ENCODE measurements around the gene GPR17.

Gene GPR17

GRCh38 chr2:127654838-127655175, 8.9 kb downstream of the GPR17 start:
- no peak for DNase-seq (ENCODE audit: low read depth)

- DNase-seq (ENCODE audit: low read depth): no peak
These were observed 9.5 kb downstream of the GPR17 start for GRCh38 chr2:127655209-127656073.

- no peak for DNase-seq (ENCODE audit: low read depth)
These were observed 10.7 kb downstream of the GPR17 start for GRCh38 chr2:127656569-127657231.

- DNase-seq (ENCODE audit: low read depth): no peak
These were observed 11.3 kb downstream of the GPR17 start for GRCh38 chr2:127657232-127657595.

- no peak for DNase-seq (ENCODE audit: low read depth)
These were observed 12.2 kb downstream of the GPR17 start for GRCh38 chr2:127658146-127658545.

- no peak for DNase-seq (ENCODE audit: low read depth)
These were observed 12.9 kb downstream of the GPR17 start for GRCh38 chr2:127658641-127659407.

GRCh38 chr2:127659408-127660290, 13.7 kb downstream of the GPR17 start:
- DNase-seq (ENCODE audit: low read depth): no peak

GRCh38 chr2:127660291-127660578, 14.3 kb downstream of the GPR17 start:
- no peak for DNase-seq (ENCODE audit: low read depth)

GRCh38 chr2:127661072-127661649, 15.2 kb downstream of the GPR17 start:
- no peak for DNase-seq (ENCODE audit: low read depth)

GRCh38 chr2:127661949-127662510, 16.1 kb downstream of the GPR17 start:
- no peak for DNase-seq (ENCODE audit: low read depth)

- no peak for DNase-seq (ENCODE audit: low read depth)
These were observed 17.1 kb downstream of the GPR17 start for GRCh38 chr2:127662937-127663565.

GRCh38 chr2:127663566-127664064, 17.7 kb downstream of the GPR17 start:
- no peak for DNase-seq (ENCODE audit: low read depth)

- DNase-seq (ENCODE audit: low read depth): no peak
These were observed 18.3 kb downstream of the GPR17 start for GRCh38 chr2:127664065-127664894.

GRCh38 chr2:127664895-127665225, 18.9 kb downstream of the GPR17 start:
- no peak for DNase-seq (ENCODE audit: low read depth)

GRCh38 chr2:127665267-127665893, 19.4 kb downstream of the GPR17 start:
- no peak for DNase-seq (ENCODE audit: low read depth)

GRCh38 chr2:127669056-127669455, 23.1 kb downstream of the GPR17 start:
- no peak for DNase-seq (ENCODE audit: low read depth)

- DNase-seq (ENCODE audit: low read depth): no peak
These were observed 24.4 kb downstream of the GPR17 start for GRCh38 chr2:127670055-127670956.

- no peak for DNase-seq (ENCODE audit: low read depth)
These were observed 25.0 kb downstream of the GPR17 start for GRCh38 chr2:127670957-127671290.
